Endometrial microvascular endothelial cells (primary cell): ENCODE results near the gene NUMB. TPM values are rescaled to one million over a fixed set of nuclear protein-coding genes. Genes with fewer than 3 reads are reported as not detected.
"Not testable (repeated sequence)": the region's sequence is repeated elsewhere in the genome, so short reads cannot be mapped to it uniquely, and the experiment has no call there.

ENCODE experiments used
- in situ Hi-C: cut with HindIII; loops from 2 replicates; pipeline ENCODE4 v1.10.0; 2017; ENCODE audit warnings: low sequenced_read_pairs, low pct_unique_long_range_greater_than_20kb; ENCODE audit errors: inconsistent ontology term
- total RNA-seq: library from RNA; depleted of rRNA; stranded (reverse); fragments of >200 nt; gene quantifications from one replicate; pipeline ENCODE4 v1.2.3, GENCODE V29; 2015; ENCODE audit errors: inconsistent ontology term

Gene NUMB
- total RNA-seq, 1 donor from 2014 or later: 43.5 TPM

DNA sequence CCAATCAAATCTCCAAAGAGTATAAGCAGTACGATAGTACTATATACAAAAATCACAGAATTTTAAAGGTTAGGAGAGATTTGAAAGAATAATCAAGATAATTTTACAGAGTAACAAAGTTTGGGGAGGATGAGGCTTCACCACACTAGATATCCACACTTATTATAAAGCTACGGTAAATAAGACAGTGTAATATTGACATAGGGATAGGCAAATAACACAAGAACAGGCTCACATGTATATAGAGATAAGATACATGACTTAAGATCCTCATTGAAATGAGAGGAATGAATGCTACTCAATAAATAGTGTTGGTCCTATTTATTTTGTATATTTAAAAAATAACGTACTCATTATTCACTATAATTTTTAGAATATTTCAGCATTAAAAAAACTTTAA, 26.2 kb downstream of the NUMB start:
- in situ Hi-C loops: no loop called here

DNA sequence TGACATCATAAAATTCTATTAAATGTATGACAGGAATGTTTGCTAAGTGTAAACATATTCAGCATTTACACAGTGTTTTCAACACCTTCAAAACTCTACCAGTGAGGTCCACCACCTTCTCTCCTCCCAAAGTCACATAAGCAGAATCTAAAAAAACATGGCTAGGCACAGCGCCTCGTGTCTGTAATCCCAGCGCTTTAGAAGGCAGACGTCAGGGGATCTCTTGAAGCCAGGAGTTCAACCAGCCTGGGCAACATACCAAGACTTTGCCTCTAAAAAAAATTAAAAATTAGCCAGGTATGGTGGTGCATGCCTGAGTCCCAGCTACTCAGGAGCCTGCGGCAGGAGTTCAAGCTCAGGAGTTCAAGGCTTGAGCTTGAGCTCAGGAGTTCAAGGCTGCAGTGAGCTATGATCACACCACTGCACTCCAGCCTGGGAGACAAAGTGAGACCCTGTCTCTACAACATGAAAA, 30.0 kb downstream of the NUMB start:
- in situ Hi-C loops: no loop called here

DNA sequence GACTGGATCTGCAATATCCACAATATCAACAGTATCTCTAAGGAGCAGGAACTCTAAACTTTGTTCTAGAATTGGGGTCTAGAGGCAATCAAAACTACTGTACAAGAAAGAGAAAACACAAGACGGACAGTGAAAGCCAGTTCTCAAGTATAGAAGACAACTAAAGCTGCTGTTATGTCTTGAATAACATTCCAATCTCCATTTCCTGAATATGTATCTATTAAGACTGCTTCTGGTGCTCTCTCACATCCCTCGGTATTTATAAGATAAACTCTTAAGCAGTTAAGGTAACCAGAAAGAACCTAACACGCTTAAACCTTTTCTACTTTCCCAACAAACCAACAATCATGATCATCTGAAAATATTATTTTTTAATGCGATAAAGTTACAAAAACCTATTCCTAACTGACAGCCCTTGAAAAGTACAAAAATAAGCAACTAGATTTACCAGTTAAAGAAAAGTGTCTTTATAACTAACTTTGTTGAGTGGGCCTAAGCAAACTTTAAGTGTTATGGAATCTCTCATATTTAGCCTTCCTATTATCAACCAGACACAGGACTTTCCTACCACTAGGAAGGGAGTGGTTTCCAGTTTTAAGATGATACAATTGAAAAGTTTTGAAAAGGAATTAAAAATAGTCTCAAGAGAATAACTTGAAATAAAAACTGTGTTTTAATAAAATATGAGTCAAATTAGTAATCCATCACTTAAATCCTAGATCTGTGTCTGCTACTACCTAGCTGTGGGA, 30.7 kb downstream of the NUMB start:
- in situ Hi-C loops: no loop called here

DNA sequence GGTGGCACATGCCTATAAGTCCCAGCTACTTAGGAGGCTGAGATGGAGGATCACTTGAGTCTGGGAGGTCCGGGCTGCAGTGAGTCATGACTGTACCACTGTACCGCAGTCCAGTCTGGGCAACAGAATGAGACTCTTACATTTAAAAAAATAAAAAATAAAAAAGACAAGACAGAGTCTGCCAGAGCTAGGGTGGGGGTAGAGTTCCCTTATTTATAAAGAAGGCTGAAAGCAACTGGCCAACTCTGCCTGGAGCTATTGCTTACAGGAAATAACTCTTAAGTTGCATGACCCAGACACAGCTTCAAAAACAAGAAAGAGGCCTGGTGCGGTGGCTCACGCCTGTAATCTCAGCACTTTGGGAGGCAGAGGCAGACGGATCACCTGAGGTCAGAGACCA, 31.5 kb downstream of the NUMB start:
- in situ Hi-C loops: no loop called here

DNA sequence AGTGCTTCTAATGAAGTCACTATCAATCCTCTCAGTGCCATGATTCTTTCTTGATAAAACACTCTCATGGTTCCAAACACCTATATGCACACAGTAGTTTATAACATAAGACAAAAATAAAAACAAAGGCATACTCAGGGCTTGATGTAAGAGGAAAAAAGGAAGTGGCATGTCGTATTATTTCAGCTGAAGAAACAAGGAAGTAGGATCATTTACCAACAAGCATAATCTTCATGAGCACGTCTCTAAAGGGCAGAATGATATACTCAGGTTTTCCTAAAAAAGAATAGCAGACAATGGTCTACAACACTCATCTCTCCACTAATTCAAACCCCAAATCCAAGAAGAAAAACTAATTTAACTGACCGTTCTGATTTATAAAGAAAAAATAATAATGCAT, 33.9 kb downstream of the NUMB start:
- in situ Hi-C loops: no loop called here

DNA sequence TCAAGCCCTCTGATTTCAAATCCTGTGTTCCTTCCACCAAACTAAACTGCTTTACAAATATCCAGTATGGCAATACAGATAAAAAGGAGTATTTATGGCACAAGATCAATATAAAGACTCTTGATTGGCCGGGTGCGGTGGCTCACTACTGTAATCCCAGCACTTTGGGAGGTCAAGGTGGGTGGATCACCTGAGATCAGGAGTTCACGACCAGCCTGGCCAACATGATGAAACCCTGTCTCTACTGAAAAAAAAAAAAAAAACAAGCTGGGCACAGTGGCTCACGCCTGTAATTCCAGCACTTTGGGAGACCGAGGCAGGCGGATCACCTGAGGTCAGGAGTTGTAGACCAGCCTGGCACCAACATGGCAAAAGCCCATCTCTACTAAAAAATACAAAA, 35.3 kb downstream of the NUMB start:
- in situ Hi-C loops: not testable (repeated sequence)

DNA sequence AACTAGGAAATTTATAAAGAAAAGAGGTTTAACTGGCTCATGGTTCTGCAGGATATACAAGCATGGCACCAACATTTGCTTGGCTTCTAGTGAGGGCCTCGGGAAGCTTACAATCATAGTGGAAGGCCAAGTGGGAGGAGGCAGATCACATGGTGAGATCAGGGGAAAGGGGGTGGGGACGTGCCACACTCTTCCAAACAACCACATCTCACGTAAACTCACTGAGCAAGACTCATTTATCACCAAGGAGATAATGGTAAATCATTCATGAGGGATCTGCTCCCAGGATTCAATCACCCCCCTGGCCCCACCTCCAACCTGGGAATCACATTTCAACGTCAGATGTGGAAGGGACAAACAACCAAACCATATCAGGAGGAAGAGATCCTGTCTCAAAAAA, 35.8 kb downstream of the NUMB start:
- in situ Hi-C loops: no loop called here

DNA sequence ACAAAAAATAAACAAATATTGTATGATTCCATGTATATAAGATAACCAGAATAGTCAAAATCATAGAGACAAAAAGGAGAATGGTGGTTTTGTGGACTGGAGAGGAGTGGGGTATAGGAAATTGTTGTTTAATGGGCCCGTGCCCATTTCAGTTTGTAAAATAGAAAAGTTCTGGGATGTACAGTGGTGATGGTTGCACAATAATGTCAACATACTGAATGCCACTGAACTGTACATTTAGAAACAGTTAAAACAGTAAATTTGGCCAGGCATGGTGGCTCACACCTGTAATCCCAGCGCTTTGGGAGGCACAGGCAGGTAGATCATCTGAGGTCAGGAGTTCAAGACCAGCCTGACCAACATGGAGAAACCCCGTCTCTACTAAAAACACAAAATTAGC, 40.1 kb downstream of the NUMB start:
- in situ Hi-C loops: no loop called here

DNA sequence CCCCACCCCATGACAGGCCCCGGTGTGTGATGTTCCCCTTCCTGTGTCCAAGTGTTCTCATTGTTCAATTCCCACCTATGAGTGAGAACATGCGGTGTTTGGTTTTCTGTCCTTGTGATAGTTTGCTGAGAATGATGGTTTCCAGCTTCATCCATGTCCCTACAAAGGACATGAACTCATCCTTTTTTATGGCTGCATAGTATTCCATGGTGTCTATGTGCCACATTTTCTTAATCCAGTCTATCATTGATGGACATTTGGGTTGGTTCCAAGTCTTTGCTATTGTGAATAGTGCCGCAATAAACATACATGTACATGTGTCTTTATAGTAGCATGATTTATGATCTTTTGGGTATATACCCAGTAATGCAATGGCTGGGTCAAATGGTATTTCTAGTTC, 52.1 kb downstream of the NUMB start:
- in situ Hi-C loops: not testable (repeated sequence)

DNA sequence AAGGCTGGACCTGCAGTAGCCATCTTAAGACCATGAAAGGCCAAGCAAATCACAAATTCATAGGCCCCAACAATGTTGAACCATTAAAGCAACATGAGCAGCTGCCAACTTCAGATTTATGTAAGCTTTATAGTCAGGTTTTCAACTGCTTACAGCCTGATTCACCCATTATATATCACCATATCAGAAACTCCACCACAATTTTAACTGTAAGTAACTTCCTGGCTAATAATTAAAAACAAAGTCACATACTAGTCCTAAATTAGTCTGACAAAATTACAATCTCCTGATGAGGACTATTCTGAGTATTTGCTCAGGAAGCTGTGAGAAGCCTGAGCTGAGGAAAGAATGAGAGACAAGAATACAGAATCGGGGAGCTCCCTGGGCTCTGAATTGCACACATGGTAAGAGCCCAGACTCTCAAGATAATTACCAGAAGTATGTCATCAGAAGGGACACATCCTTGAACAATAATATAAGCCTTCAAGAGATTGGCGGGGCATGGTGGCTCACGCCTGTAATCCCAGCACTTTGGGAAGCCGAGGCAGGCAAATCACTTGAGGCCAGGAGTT, 55.1 kb downstream of the NUMB start:
- in situ Hi-C loops: no loop called here

DNA sequence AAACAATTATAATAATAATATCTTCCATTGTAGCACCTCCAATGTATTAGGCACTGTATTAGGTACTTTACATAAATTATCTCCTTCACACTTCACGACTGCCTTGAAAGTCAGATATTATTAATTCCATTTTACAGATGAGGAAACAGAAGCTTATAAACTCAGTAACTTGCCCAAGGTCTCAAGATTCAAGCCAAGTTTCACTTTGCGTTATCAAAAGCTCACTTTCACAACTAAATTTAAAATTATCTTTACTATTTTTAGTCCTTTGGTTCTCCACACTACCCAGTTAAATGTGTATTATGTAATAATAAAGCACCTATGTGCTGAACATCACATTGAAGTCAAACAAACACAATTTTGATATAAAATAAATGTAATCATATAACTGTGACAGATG, 55.8 kb downstream of the NUMB start:
- in situ Hi-C loops: no loop called here

DNA sequence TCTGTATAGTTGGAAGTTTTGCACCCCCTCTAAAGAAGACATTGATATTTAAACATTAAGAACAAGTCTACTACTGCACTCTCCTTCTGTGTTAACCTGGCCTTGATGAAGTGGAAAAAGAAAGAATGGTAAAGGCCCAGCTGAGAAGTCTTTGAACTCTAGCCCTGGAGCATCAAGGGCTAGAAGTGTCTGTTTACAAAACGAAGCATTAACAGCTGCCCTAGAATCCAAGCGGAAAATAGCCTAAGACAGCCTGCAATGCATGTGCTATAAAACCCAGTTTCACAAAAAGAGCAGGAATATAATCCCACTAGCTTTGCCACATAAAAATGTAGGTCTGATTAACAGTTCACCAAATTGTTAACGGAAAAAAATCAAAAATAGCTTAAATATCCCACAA, 60.5 kb downstream of the NUMB start:
- in situ Hi-C loops: no loop called here

DNA sequence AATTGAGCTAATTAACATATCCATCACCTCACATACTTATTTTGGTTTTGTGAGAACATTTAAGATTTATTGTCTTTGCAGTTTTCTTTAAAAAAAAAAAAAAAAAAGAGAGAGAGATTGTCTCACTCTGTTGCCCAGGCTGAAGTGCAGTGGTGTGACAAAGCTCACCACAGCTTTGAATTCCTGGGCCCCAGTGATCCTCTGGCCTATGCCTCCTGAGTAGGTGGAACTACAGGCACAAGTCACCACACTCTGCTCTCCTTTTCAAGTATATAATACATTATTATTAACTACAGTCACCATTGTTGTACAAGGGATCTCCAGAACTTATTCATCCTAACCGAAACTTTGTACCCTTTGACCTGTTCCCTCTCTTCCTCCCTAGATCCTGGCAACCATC, 64.0 kb downstream of the NUMB start:
- in situ Hi-C loops: no loop called here

DNA sequence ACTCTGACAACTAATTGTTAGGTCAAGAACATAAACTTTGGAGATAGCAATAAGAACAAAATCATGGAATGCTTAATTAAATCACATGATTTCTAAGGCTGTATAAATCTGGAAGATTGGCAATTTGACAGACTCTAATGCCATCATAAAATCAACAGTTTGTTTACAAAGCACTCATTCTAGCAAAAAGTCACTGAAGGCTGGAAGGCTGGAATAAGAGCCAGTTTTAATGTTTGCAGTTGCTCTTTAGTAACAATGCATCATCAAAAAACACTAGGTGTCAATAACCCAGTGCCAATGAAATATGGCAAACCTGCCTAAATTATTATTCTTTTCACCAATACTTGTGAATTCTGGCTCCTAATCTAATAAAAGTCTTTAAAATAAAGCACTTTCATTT, 65.0 kb downstream of the NUMB start:
- in situ Hi-C loops: no loop called here

DNA sequence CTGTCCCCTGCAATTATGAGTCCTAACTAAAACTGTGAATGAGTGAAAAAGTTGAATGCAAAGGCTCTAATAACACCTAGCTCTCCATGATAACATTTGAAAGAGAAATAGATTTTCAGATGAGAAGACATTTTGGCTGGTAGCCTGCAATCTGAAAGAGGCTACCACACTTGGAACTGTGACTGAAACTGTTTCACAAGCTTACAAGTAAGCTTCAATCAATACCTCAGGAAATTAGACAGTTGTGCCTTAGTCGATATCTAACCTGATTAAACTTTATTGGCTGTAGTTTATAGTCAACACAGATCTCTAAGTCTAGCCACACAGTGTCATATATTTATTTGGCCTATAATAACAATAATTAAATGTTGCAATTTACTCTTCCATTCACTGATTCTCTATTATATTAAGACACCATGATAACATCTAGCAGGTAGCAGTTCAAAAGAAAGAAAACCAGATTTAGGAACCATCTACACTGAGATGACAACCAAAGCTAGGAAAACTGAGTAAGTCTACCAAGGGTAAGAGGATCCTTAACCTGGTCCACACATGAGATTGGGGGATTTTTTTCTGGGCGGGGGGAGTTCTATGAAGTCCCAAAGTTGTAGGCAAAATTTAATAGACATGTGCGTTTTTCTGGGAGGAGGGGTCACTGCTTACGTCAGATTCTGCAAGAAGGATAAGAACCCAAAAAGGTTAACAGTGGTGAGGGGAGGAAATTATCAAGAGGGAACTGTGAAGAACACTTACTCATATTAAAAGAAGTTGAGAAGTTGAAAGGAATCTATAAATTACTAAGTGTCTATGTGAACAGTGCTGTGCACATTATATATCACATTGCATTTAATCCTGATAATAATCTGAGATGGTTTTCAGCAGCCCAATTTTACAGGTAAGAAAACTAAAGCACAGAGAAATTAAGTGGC, 65.8 kb downstream of the NUMB start:
- in situ Hi-C loops: no loop called here

DNA sequence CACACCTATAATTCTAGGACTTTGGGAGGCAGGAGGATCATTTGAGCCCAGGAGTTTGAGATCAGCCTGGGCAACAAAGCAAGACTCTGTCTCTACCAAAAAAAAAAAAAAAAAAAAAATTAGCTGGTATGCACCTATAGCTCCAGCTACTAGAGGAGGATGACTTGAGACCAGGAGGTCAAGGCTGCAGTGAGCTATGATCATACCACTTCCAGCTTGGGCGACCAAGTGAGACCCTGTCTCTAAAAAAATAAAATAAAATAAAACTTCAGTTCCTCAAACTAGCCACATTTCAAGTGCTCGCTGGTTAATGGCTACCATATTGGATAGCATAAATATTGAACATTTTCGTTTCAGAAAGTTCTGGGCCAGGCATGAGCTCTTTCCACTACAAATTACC, 70.5 kb downstream of the NUMB start:
- in situ Hi-C loops: not testable (repeated sequence)

DNA sequence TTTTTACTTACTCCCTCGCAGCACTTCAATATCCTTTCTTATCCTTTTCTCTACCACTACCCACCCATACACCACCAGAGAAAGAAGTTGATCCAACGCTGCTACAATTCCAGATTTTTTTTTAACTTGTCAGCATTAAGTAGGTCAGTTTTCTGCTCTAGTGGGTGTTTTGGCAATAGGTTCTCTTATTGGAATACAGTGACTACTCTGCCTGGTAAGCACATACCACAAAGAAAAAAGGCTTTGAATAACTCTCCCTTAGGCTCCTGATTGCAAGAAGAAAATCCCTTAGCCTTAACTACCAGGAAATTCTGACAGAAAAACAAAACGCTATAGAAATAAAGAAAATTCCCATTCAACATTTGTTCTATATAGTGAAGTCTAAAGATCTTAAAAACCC, 72.0 kb downstream of the NUMB start:
- in situ Hi-C loops: no loop called here

DNA sequence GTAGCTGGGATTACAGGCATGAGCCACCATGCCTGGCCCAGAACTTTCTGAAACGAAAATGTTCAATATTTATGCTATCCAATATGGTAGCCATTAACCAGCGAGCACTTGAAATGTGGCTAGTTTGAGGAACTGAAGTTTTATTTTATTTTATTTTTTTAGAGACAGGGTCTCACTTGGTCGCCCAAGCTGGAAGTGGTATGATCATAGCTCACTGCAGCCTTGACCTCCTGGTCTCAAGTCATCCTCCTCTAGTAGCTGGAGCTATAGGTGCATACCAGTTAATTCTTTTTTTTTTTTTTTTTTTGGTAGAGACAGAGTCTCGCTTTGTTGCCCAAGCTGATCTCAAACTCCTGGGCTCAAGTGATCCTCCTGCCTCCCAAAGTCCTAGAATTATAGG, 73.3 kb downstream of the NUMB start:
- in situ Hi-C loops: not testable (repeated sequence)

DNA sequence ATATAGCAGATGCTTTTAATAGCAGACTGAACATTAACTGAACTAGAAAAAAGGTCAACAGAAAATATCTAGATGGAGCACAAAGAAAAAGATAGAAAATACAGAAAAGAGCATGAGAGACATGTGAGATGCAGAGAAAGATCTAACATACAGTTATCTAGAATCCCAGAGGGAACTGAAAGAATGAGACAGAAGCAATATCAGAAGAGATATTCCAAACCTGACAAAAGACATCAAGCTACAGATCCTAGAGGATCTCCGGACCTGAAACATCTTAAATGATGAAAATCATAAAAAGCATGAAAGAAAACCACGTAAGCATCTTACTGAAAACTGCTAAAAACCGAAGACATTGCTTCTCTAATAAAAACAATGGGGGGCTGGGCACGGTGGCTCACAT, 75.0 kb downstream of the NUMB start:
- in situ Hi-C loops: no loop called here
